GDM1 (cell line): ENCODE data around the gene MAGI1.

ENCODE experiments used
- DNase-seq: peaks from one replicate; lab custom pipeline; 2025; lab: John Stamatoyannopoulos, UW

Gene MAGI1

GRCh38 chr3:65409176-65409569, 629.5 kb downstream of the MAGI1 start:
- DNase-seq = no peak

- DNase-seq = no peak
Measured at GRCh38 chr3:65408531-65409175, 630.1 kb downstream of the MAGI1 start.

DNA sequence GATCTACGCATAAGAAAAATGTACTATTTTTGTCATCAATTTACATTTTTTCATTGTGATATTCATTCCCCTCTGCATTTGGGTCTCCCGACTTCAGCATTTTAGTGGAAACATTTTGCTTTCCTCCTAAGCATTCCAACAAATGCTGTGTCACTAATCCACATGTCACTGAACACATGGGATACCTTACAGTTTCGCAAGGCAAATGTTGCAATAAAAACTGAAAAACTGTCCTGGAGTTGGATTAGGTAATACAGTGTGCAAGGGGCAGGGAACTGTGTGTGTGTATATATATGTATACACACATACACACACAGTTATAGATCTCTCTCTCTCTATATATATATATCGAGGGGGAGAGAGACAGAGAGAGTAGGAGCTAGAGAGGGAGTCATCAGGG, 632.2 kb downstream of the MAGI1 start:
- DNase-seq = no peak

- no peak for DNase-seq
Measured at GRCh38 chr3:65402597-65402996, 636.1 kb downstream of the MAGI1 start.

DNA sequence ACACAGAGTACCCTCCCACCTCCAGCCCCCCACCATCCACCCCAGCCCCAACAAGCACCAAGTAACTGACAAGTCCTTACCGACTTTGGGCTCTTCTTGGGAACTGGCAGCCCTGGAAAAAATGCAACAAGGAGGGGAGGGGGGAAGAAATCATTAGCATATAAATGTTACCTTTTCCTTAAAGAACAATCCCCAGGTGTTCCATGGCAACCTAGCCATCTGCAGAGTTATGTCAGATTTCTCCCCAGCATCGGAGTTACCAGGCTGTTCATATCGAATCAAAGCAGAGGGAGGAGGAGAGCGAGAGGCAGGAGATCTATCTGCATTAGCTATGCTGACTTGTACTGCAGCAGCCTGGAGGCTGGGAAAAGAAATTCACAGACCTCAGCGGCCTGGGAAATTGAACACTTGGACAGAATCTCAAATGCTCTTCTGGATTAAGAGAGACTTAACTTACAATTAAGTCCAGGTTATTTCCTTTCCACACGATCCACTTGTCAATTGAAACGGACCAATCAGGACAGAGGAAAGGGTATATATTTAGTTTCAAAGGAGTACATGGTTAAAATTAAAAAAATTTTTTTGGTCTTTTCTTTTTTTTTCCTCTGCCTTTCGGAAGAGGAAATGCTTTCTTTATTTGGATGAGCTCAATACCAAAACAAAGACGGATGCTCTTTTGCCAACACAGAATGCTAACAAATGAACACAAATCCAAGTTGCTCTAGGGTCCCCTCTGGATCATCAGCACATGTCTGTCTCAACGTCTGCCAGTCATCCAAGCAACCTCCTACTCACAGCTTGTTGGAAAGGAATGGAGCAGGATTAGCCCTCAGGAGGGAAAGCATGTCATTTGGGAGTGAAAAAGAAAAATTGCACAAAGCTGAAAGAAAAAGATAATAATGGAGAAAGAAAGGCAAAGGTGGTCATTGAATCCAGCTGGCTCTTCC, 637.1 kb downstream of the MAGI1 start:
- no peak for DNase-seq

GRCh38 chr3:65400899-65401298, 637.8 kb downstream of the MAGI1 start:
- DNase-seq = no peak

- no peak for DNase-seq
Measured at GRCh38 chr3:65398953-65399352, 639.8 kb downstream of the MAGI1 start.

- DNase-seq = no peak
Measured at GRCh38 chr3:65396078-65396477, 642.6 kb downstream of the MAGI1 start.

- no peak for DNase-seq
Measured at GRCh38 chr3:65391068-65391467, 647.6 kb downstream of the MAGI1 start.

GRCh38 chr3:65385805-65386204, 652.9 kb downstream of the MAGI1 start:
- DNase-seq = no peak

GRCh38 chr3:65381496-65382010, 657.2 kb downstream of the MAGI1 start:
- no peak for DNase-seq

GRCh38 chr3:65379223-65379622, 659.5 kb downstream of the MAGI1 start:
- no peak for DNase-seq

- no peak for DNase-seq
Measured at GRCh38 chr3:65377637-65378036, 661.1 kb downstream of the MAGI1 start.

DNA sequence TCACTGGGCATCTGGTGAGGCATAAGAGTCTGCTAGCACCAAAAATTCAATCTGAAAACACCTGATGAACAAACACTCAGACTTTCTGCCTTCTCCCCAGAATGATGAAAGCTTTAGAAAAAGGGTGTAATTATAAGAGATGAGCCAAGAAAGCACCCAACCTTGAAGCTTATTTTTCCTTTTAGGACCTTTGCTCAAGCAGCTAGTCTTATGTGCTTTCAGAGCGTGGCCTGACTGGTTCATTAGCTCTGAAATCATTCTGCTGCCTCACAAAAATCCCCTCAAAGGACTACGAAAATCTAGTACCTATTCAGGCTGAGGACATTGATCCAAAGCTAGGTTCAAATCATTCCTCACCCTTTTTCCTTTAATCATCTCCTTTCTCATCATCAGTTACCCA, 662.3 kb downstream of the MAGI1 start:
- DNase-seq = no peak

- no peak for DNase-seq
Measured at GRCh38 chr3:65371053-65371452, 667.7 kb downstream of the MAGI1 start.

- DNase-seq = no peak
Measured at GRCh38 chr3:65368866-65369265, 669.9 kb downstream of the MAGI1 start.

DNA sequence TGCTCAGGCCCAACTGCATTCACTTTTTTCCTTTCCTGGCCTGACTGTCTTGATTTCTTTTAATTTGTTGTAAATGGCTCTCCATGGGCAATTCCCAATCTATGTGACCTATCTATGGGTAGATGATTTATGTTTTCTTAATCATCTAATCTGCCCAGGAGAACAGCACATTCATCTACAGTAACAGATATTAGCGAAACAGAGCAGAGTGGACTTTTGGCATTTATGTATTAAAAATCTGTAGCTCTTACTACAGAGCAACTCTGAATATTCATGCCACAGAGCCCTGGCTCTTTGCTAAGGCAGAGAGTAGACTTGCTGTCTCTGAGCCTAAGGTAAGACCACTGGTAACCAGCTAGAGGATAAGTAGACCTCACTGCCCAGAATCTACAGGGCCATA, 676.0 kb downstream of the MAGI1 start:
- DNase-seq = no peak

GRCh38 chr3:65361448-65361847, 677.3 kb downstream of the MAGI1 start:
- no peak for DNase-seq

GRCh38 chr3:65356331-65357248, 682.1 kb downstream of the MAGI1 start:
- no peak for DNase-seq

DNA sequence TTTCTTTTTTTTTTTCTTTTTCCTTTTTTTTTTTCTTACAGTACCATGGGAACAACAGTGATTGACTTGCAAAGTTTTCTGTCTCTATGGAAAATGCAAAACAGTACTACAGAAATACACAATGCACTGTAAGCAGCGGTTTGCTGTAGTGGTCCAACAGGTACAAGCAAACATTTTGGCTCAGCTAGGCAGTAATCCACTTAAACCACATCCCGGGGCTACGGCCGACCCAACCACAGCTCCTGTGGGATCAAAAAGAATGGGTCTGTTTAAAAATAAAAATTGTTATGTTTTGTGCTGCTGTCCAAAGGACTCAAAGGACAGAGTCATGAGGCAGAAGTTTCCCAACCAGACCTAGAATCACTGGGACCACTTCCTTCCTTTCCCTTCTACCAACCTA, 683.8 kb downstream of the MAGI1 start:
- no peak for DNase-seq

GRCh38 chr3:65352951-65353350, 685.8 kb downstream of the MAGI1 start:
- no peak for DNase-seq

- no peak for DNase-seq
Measured at GRCh38 chr3:65351753-65352152, 687.0 kb downstream of the MAGI1 start.
